NCI-H1105 (cell line): ENCODE measurements around the gene PLXNA4.

Experiments used
- DNase-seq: peaks from one replicate; lab custom pipeline; 2025; lab: John Stamatoyannopoulos, UW

PLXNA4 gene

DNA sequence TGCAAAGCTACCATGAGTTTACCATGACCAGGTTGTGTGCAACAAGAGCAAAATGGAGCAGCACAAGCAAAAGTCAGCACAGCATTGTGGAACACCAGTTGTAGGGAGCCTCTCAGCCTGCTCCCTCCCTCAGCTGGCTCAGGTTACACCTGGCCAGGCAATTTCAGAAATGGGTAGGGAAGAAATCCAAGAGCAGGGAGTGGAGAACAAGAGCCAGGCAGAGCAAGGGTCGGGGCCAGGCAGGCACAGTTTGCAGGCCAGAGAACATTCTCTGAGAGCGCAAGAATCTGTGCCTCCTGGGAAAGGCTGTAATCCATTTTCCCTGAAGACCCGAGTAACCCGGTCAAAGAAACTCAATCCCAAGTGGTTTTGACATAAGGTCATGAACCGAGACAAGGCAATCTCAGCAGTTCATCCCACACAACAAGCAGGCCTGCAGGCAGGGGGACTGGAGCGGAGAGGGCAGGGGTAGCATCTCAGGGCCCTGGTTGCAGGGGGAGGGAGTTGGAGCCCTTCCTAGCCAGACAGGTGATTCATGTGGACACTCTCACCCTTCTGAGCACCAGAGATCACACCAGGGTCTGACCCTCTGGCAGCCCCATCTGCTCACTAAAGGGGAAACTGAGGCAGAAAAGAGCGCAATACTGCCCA, 258.4 kb downstream of the PLXNA4 start:
- no peak for DNase-seq

- no peak for DNase-seq
Observed at GRCh38 chr7:132312531-132313055, 263.7 kb downstream of the PLXNA4 start.

GRCh38 chr7:132311733-132312132, 264.5 kb downstream of the PLXNA4 start:
- DNase-seq: no peak

DNA sequence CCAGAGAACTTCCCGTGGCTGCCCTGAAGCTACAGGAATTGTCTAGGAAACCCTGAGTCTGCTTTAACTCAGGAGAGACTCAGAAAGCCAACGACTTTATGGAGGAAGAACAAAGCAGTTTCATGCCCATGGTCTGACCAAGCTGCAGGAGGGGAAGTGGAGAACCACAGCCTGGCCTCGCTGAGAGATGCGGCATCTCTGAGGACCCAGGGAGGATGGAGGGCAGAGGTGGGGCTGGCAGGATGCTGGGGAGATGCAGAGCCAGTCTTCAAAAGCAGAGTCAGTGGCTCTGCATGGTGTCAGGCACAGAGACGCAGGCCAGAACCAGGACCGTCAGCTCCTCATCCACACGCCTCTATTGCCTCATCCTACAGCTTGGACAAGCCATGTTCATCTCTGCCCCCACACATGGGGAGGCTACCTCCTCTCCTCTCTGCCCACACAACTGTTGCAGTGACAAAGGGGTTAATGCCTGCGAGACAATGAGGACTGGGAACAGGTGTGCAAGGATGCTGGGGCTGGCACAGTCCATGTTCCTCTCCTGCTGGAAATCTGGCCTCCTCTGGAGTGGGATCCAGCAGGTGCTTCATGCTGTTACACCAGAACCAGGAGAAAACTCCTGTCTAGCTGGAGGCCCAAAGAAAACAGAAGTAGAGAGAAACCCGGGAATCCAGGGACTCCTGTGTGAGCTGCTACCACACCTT, 267.0 kb downstream of the PLXNA4 start:
- no peak for DNase-seq

DNA sequence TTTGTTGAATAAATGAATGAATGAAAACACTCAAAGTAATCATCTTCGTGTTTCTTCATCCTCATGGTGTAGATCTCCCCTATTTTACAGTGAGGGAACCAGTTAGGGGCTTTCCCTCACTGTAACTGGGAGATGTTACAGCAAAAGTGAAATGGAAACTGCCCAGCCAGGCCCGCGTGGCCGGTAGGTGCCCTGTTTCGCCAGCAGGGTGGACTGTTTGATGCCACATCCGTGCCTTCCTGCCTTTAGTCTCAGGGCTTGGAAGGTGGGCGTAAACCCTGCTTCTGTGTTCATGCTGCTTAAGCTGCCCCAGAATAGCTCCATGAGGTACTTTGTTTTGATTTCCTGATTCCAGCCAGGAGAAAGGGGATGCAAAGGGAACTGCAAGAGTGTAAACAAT, 268.8 kb downstream of the PLXNA4 start:
- DNase-seq: no peak

GRCh38 chr7:132300599-132301277, 275.5 kb downstream of the PLXNA4 start:
- DNase-seq: no peak

DNA sequence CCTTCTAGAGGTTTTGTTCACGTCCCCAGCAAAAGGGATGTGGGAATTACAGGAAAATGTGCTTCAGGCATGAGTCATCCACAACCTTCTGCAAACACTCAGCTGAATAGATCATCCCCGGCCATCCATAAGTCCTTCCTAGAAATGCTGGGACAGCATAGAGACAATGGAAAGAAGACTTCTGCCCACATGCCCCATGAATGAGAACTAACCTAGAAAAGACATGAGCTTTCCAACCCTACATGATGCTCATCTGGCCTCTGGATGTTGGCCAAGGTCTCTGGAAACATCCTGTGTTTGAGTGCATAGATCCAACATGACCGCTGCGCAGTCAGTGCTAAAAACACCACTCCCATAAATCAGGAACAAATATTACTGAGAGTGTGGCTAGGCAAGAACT, 277.5 kb downstream of the PLXNA4 start:
- DNase-seq: no peak

DNA sequence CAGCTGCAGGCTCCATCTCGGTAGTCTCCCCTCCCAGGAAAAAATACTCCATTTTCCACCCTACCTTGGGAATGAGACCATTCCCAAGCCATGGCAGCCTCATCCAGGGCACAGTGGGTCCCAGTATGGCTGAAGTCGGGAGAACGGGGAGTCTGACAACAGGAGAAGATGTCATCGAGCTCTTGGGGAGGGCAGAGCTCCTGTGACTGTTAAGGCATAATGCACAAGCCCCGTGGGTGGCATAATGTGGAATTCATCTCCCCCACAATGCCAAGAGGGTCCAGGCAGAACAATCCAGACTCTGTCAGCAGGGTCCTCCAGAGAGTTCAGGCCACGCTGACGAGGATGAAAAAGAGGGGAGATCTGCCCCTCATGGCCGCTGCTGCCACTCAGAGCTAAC, 279.4 kb downstream of the PLXNA4 start:
- no peak for DNase-seq

DNA sequence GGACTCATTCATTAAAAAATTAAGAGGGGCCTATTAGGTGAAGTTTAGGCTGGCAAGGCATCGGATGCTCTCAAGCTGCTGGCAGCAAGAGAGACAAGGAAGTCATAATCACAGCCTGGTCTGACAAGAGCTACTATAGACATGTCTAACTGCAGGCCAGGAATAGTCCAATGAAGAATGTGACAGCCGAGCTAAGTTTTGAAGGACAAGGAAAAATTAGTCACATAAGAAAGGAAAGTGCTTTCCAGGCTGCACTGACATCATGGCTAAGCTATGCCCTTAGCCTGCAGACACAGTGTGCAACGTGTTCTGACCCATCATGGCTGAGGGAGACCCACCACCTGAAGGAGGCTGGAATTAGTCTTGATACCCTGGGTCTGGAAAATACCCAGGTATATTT, 281.1 kb downstream of the PLXNA4 start:
- no peak for DNase-seq

GRCh38 chr7:132292803-132293202, 283.5 kb downstream of the PLXNA4 start:
- DNase-seq: no peak

DNA sequence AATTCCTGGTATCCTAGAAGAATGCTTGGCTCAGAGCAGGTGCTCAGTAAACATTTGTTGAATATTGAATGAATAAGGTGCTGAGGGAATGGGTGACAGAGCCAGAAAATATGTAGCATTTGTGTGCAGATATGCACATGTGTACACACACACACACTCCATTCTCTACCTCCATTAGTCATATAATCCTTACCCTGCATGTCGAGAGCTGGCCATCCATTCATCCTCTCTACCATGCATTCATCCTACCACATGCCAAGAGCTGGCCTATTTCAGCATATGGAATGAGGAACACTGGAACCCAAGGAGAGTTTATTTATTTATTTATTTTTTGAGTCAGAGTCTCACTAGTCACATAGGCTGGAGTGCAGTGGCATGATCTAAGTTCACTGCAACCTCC, 284.8 kb downstream of the PLXNA4 start:
- no peak for DNase-seq

- DNase-seq: no peak
Observed at GRCh38 chr7:132290021-132290420, 286.2 kb downstream of the PLXNA4 start.

- DNase-seq: no peak
Observed at GRCh38 chr7:132286836-132287235, 289.4 kb downstream of the PLXNA4 start.

DNA sequence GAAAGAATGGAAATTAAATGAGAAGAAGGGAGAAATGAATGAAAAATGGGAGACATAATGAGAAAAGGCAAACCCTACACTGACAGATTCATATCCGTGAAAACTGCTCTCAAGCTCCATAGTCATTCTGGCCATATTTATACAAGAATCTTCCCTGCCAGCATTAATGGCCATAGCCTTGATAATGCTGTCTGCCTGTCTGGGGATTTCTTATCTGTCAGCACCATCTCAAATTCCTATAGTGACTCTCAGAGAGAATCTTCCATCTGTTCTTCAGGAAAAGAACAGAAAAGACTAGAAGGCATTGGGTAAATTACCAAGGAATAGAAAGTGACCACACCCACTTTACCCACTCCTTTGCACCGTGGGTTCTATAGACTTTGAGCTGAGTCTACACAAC, 295.9 kb downstream of the PLXNA4 start:
- DNase-seq: no peak

DNA sequence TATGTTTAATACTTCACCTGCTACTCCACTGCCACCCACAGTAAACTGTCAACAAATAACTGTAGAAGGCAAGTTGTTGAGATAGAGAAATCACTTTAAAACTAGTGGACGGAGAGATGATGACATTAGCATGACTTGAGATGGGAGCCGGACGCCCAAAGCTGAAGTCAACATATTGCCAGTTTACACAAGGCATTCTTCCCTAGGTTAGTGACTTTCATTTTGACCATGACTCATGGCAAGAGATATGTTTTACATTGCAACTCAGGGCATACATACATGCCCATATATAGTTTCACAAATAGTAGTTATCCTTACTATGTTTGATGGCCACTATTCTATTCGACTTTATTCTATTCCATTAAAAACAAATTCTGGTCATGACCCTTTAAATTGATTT, 296.6 kb downstream of the PLXNA4 start:
- DNase-seq: no peak

- DNase-seq: no peak
Observed at GRCh38 chr7:132276976-132277725, 299.1 kb downstream of the PLXNA4 start.

DNA sequence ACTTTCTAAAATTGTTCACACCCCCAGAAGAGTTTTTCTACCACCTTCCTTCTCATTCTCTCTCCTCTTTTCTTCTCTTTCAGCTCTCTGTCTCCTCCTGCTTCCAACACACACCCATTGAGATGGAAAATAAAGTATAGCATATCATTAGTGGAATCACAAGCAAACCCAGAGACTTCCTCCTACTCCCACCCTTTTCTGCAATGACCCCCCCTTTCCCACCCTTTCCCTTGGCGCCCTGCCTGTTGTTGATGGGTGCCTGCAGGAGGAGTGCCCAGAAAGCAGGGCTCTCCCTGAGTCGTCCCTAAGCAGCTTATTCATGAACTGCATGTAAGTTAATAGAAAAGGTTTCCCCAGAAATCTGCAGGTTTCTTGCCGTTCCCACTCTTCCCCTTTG, 300.0 kb downstream of the PLXNA4 start:
- DNase-seq: peak; percentile 57

DNA sequence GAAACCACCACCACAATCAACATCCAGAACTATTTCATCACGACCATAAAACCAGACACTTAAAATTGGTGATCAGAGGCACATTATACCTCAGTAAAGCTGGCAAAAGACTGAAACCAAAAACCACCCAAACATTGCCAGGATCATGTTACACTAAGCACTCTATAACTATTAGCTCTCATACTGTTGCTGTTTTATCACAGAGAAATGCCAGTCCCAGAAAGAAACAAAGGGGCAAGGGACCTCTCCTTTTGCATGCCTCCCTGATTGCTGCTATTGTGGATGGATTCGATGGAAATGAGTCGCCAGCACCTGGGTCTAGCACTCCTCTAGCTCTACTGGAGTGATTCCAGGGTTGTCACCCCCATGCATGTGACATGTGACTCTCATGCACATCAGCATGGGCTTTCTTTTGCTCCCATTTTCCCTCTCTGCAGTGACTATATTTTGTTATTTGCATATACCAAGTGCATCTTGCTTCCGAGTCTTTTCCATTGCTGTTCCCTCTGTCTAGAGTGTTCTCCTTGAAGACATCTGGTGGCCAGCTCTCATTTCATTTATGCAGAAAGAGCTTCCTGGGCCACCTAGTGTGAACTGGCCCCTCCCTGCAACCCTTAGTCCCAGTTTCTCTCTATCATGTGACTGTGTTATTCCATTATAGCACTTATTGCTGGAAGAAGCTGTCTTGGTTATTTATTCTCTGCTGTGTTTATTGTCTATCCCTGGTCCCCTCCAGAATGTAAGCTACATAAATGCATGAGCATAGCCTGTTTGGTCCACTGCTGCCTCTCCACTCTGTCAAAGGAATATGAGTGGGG, 300.6 kb downstream of the PLXNA4 start:
- peak; percentile 76 for DNase-seq

DNA sequence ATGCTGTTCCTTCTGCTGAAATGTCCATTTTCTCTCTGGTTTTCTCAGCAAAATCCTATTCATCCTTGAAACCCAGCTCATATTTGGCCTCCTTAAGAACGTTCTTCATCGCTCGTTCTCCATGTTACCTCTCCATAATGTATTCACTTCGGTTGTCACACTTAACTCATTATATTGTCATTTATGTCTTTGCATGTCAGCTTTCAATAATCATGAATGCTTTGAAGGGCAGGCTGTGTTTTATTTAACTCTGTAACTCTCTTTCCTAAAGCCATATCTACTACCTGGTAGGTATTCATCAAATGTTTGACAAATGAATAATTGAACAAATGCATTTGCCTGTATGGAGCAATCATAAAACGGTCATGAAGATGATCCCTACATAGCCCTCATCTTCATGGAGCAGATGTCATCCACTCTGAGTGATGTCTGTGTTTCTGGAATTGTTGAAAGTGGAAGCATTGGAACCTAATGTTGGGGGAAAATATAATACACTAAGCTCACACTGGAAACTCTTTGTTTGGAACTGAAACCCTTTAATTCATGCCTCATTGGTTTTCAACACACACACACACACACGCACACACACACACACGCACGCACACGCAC, 303.4 kb downstream of the PLXNA4 start:
- DNase-seq: no peak

- DNase-seq: no peak
Observed at GRCh38 chr7:132270517-132270916, 305.8 kb downstream of the PLXNA4 start.

DNA sequence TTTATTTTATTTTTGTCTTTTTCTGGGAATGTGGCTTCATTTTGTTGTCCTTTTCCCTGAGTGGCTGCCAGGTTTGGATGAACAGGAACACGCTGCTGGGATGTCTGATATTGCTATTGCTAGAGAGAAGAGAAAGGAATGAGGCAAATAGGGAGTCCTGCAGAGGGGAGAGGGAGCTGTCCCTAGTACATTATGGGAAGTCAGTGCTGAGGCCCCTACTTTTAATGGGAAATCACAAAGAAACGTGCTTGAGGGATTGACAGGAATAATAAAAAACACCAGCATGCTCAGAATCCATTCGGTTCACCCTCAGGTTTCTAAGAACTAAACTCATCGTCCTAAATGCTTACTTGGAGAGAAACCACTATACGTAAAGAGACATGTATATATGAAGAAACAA, 306.6 kb downstream of the PLXNA4 start:
- DNase-seq: no peak
